Bone marrow (tissue), 2 donors: Measurements from ENCODE around the gene EVI5.

Experiments used
- DNase-seq, 2 donors: peaks; one replicate each; lab custom pipeline; 2025; lab: John Stamatoyannopoulos, UW

The EVI5 gene

DNA sequence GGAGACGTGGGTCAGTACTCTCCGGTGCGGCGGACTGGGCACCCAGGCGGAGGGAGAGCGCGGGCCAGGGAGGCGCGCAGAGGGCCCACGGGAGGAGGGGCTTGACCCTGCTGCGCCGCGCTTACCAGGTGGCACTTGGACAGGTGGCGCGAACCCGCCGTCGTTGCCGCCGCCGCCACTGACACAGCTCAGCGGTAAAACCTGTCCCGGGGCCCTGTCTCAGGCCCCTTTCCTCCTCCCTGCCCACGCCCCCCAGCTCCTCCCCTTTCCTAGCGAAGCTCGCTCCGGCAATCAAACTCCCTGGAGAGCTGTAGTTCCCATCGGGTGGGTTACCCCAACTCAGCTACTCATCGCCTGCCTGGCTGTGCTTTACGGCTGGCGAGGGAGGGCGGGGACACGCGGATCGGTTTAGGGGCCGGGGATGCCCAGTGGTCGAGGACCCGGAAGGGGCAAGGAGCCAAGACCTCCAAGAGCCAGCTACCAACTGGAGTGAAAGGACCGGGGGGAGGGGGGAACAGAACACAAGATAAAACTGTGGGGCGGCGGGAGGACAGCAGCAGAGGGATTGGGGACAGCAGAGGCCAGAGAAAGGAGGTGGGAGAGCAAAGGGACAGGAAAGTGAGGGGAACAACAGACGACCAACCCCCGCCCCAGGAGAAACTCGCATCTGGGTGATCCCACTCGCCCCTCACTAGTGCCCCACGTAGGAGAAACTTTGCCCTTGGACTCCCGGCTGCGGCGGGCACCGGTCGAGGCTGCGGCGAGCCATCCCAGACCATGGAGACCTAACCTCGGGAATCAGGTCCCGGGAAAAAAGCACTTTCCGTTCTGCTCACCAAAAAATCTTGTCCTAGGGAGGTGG is 301.1 kb downstream of the EVI5 start:
- DNase-seq = peak; percentile 38 to 41

DNA sequence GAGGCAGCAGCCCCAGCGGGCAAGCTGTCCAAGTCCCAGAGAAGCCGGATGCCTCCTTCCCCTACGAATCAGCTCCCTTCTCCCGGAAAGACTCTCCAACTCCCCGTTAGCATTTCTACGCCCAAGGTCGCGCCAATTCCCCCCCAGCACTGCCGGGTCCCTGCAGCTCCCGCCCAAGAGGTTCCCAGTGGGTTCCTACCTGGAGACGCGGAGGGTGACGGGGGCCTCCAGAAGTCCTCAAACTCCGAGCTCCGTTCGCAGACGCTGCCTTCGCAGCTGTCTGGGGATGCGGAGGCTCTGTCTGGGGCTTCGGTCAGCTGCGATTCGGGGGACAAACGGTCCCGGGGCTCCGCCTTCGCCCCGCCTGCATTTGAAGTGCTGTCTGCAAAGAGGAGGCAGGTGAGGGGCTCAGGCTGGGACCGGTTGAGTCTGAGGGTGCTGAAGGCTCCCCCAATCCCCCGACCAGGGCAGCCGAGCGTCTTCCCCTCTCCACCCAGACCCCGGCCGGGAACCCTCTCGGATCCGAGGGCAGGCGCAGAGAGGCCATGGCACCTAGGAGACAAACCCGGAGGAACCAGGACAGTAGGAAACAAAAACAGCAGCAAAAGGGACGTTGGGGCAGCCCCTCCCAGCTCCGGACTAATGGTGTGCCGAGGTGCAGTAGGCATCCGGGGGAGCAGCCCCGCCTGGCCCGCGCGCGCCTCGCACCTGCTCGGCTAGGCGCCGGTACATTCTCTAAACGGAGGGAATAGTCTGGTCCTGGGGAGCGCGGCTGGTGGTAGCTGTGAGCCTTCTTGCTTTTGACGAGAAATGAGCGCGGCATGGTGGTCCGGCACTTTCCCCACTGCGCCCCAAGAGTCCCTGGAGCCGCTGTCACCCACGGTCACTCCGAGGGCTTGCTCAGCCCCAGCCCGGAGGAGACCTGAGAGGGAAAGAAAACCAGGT is 302.0 kb downstream of the EVI5 start:
- DNase-seq = peak in 1 of 2 donors; percentile 43

DNA sequence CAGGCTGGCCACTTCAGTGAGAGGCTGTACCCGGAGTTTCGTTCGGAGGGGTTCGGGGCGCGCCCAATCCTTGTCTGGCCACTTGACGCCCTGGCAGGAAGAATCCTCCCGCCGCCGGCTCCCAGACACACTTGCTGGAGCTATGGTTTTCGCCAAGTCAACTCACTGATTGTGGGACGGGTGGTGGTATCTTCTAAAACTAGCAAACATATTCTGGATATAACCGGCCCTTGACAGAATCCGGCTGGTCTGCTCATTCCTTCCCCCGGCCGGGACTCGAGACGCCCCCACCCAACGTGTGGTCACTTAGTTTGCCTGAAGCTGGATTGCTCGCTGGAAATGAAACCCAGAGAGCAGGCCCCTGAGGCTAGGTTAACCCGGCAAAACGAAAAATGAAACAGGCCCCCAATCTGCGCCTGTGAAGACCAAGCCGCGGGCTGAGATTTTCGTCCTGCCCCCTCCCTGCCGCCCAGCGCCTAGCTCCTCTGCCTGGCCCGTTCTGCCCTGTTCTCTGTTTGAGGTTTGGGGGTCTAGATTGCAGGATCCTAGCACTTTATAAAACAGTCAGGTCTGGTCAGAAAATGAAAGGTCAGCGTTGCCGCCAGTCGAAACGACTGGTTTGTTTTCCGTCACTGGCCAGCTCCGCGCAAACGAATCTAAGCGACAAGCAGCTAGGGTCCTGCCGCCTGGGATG is 302.8 kb downstream of the EVI5 start:
- DNase-seq = no peak

DNA sequence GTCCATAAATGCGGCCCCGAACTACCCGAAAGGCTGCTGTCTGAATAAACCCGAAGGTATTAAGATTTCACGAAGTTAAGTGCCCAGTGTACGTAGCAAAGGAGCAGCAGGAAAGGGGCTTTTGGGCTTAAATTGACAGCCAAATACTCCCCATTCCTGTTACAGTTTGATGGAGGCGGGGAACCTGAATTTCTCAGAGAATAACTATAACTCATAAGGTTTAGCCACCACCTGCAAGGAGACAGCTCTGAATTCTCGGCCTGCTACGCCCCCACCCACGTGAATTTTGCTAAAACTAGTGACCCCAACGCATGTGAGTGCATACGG is 303.3 kb downstream of the EVI5 start:
- DNase-seq = no peak

DNA sequence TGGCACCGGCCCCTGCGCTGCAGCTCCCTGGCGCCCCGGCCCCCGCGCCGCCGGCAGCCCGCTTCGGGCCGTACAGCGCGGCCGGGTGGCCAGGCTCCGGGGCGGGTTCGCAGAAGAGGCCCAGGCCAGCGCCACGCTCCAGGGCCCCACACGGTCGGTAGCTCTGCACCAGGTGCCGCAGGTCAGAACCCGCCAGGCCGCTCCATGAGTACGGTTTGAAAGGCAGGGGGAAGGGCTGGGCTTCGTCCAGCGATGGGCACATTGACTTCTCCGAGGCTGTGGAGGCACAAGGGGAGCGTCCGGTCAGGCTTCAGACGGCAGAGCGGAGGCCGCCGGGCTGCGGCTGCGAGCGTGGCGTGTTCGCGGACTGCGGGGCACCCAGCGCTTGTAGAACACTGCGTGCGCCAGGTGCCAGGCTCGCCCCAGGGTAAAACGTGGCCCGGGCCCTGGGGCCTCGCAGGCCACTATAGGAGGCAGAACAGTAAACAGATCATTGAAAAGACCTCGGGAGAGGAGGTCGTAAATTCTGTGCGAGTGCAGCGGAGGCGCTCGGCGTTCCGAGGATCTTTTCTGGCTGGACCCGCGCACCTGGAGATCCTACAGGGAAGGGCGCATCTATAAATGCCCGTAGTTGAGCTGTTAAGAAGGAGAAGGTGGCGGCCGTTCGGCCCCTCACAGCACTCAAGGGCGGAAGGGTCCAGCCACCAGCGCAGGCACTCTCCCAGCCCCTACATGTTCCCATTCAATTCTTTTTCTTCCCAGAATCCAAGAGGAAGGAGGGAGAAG is 303.9 kb downstream of the EVI5 start:
- DNase-seq = no peak

DNA sequence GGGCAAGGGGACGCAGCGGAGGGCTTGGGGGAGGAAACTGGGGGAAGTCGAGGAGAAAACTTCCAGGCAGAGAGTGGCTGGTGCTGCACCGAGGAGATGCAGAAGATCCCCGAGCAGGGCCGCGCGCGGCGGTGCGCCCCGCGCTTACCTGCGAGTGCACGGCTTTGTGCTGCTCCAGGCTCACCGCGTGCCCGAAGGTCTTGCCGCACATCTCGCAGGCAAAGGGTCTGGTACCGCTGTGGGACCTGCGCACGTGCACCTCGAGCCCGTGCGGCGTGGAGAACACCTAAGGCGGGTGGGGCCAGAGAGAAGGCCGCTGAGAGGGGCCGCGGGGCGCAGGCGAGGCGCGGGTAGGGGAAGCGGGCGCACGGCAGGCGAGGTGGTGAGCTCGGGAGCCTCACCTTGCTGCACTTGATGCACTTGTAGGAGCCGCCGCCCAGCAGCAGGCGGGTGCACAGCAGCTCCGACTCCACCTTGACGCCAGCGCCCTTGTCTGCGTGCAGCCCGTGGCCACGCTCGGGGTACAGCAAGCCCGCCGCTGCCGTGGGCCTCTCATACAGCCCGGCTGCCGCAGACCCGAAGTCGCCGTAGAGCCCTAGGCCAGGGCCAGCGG is 304.6 kb downstream of the EVI5 start:
- no peak for DNase-seq

DNA sequence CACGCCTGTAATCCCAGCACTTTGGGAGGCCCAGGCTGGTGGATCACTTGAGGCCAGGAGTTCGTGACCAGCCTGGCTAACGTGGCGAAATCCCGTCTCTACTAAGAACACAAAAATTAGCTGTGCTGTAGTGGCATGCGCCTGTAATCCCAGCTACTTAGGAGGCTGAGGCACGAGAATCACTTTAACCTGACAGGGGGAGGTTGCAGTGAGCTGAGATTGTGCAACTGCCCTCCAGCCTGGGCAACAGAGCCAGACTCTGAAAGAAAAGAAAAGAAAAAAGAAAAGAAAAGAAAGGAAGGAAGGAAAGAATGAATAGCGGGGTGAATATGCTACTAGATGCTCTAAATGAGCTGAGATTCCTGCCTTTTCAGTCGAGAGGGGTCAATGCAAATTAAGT is 305.3 kb downstream of the EVI5 start:
- DNase-seq = no peak

DNA sequence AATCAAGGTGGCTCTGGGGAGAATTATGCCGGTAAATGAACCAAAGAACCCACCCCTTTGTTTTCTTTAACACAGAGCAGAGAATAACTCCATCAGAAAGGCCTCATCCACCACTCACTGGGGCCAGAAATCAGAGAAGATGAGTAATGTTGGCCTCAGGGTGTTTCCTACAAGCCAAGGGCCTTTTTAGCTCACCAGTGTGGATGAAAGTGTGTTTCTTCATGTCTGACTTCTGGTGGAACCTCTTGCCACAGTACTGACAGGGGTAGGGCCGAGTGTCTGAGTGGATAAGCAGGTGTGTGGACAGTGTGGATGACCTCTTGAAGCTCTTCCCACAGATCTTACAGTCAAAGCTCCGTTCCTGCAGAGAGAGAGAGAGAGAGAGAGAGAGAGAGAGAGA is 306.5 kb downstream of the EVI5 start:
- no peak for DNase-seq

DNA sequence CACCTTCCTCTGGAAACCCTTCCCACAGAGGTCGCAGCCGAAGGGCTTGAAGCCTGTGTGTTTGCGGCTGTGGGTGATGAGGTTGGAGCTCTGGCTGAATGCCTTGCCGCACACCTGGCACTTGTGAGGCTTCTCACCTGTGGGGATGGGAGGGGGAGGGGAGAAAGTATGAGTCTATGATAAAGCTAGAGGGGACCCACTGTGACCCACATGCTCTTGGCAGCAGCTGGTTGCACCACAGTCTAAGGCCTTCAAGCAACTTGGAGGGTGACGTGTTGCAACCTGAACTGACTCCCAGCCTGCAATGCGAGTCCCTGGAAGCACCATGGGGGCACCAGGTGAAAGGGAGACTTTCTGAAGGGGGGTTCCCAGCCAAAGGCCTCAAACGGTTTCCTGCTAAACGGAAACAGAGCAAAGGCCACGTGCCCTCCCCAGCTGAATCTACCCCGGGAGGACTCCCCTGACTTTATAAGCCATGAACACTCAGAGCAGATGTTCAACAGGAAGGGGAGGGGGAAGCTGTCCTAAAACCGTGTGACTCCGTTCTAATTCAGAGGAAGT is 308.8 kb downstream of the EVI5 start:
- DNase-seq = peak in 1 of 2 donors; percentile 87

DNA sequence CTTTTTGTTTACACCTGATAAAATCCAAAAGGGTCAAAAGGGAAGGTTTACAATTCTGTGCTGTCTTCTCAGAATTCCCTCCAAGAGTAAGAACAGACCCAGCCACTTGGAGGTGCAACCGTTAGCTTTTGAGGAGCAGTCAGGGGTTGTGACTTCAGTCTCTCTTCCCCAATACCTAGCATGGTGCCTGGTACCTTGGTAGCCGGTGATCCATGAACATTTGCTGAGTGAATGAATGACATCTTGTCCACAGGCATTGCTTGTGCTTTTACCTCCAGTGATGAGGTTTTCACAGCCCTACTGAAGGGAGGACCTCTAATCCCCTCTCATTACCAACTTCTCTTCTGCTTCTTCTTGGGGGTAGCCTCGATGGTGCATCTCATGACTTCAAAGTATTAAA is 309.9 kb downstream of the EVI5 start:
- DNase-seq = no peak

DNA sequence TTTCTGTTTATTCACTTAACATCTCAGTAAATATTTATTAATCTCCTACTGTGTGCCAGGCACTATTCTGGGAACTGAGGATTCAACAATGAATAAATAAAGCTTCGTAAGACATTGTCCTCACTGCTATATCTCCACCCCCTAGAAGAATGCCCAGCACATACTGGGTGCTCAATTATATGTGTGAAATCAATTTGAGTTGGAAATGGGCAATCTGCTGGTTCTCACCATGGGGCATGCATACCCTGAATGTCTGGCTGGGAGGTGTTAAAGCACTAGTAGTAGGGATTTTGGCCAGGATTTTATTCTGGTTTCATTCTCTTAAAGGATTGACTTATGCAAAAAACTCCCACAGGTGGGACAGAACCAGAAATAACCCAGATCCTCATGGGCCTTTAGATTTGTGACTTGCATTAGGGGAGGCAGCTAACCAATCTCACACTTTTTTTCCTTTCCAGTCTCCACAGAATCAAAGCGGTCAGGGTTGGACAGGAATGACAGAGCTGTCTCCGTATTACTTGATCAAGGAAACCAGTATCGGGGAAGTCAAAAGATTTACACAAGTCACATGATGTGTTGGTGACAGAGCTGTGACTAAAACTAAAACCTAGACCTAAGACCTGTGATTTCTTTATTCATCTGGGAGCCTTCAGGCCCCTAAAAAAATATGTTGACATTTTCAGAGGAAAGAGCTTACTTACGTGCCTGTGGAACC is 311.0 kb downstream of the EVI5 start:
- no peak for DNase-seq

DNA sequence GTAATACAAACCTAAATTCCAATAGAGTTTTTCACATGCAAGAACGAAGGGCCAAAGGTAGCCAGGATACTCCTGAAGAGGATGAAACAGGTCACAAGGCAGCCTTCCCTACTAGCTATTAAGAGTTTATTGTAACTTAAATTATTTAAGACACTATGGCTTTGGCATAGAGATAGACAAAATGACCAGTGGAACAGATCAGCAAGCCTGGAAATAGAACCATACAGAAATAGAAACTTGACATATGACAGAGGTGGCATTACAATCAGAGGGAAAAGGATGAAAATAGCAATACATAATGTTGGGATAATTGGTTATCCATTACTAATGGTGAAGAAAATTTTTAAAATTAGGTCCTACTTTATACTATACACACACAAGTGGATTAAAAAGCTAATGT is 314.7 kb downstream of the EVI5 start:
- DNase-seq = no peak

DNA sequence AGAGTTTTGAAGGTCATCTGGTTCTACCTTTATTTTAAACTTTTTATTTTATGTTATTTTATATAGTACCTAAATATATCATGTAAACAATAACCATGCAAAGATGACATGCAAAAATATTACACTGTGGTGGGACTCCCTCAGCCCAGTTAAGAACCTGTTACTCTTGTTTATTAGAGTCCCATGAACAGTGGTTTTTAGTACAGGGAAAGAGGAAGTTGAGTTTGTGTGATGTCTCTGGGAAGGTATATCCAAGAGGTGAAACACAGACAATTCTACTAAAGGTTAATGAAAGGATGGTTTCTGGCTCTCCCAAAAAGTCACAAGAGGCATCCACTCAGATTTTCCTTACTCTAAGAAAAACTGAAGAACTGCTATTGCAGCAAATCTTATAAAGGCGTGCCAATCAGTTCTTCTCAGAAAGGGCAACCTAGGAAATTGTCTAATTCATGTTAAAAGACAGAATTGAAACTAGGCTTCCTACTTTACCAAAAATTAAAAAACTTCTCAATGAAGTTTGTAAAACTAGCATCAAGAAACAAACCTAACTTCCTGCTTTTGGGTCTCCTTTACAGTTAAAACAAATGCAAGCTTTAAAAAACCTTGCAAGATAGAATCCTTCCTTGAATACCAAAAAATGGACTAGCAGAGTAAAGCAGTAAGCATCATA is 318.1 kb downstream of the EVI5 start:
- peak in 1 of 2 donors; percentile 53 for DNase-seq

DNA sequence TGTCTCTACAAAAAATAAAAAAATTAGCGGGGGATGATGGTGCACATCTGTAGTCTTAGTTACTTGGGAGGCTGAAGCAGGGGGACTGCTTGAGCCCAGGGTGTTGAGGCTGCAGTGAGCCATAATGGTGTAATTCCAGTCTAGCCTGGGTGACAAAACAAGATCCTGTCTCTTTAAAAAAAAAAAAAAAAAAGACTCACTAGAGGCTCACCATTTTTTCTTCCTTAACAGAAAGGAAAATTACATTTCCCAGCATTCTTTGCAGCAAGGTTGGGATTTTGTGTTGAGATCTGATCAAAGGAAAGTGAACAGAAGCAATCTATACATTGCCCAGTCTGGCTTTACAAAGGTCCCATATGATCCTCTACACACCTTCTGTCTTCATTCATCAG is 319.7 kb downstream of the EVI5 start:
- DNase-seq = no peak

DNA sequence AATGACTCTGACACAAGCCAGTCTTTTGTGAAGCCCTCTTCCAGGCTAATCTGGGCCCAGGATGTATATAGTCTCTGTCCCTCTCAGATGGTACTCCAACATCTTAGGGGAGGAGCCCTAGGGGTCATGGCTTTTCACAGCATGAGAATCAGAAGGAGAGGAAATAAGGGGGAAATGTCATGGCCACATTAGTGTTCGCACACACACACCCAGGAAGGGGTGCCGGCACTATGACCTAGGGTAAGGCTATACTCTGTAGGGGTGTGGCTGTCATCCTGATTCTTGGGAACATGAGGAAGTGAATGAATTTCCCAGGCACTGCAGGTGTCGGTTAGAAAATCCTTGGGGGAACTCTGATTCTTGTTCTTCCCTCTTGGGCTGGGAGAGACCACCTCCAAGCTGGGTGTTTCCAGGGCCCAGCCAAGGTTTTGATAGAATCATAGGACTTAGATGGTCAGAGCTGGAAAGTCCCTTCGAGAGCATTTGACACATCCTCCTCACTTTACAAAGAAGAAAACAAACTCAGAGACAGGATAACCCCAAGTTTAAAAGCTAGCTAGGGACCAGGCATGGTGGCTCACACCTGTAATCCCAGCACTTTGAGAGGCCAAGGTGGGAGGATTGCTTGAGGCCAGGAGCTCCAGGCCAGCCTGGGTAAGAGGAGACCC is 320.2 kb downstream of the EVI5 start:
- no peak for DNase-seq

DNA sequence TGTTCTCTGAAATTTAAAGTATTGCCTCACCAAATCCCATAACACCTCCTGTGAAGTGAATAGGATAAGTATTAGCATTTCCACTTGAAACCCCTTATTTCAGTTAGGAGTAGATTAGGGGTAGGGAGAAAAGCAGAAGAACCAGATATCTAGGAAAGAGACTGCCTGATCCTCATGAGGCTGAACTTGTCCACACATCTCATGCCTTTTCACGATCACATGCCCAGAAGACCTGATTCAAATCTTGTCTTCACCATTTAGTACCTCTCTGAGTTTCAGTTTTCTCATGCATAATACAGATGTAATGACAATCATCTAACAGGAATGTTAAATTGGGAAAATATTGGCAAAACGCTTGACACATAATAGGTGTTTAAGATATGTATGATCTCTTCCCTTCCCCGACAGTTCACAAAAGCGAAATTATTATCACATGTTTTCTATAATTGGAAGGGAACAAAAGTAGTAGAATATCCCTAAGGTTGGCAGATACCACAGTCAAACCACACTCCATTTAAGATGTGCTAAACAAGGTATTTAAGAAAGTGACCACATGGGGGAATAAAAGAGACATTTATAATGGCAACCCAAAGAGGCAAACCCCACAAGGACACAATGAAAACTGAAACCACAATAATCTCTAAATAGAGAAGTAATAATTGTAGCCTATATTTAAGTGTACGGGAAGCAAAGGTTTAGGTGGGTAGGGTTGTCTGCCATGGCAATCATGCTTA is 323.4 kb downstream of the EVI5 start:
- peak in 1 of 2 donors; percentile 74 for DNase-seq

DNA sequence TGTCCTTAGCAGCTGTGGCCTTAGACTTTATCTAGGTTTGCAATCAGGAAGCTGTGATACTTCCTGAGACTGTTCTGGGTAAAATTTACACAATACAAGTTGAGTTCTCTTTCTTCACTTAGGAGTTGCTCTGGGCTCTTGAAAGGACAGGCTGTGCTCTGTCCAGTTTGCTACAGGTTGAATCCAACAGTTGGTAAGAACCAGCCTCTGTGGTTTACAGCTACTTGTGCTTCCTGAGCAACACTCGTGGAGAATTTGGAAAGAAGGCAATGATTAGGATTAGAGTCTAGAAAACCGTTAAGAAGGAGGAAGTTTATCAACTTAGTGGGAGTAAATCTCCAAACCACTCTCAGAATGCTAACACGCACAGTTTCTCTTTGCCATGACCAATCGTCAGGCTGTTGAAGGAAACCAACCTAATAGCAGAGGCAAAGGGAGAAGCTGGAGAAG is 325.0 kb downstream of the EVI5 start:
- peak in 1 of 2 donors; percentile 99 for DNase-seq
